Activated gamma-delta T cell treated with Interleukin-2 at 50 U/mL for 16 hours (primary cell): ENCODE measurements around the gene ARHGAP11A.

ENCODE experiments used
- DNase-seq: peaks from one replicate; pipeline ENCODE4 v3.0.0-alpha.2; 2020

Gene ARHGAP11A

GRCh38 chr15:32656496-32656895, 41.2 kb downstream of the ARHGAP11A start:
- DNase-seq, result no peak

DNA sequence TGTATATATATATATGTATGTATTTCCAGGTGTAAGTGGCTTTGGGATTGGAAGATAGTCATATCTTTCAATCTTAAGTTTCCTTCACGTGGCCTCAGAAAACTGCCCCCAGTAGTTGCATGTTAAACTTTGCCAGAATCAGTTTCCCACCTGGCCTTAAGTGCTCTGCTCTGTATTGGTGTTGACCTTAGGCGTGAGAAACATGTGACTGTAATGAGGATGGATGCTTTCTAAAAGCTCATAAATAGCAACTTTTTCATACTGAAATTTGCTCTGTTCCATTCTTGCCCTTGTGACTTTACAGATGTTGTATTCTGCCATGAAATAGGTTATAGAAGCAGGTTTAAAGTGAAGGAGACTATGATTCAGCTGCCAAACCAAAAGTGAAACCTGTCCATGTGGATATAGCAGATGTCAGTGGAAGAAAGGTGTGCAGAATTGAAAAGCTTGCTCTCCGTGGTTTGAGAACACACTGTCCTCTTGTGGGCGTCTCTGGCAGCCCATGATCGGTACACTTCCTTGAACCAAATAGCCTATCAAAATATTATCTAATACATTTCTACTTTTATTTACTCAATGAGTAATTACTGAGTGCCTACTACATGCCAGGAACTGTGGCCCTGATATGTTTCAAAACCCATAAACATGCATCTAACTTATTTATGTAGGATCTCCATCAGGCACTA, 42.0 kb downstream of the ARHGAP11A start:
- DNase-seq, result no peak

DNA sequence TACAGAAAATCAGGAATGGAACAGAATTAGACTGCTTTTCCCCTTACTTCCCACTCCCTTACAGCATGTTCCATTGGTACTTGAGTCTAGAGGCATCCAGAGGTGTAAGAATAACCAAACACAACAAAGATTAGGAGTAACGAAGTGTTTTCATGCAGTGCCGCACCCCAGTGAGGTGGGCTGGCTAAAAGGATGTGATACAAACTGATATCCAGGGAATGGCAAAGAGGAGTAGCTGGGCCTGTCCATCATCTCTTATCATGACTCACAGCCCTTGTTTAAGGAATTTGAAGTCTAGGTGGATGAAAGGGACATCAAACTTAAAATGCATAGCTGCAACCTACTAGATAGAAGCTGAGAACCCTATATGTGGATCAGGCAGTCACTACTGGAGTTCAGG, 42.6 kb downstream of the ARHGAP11A start:
- DNase-seq, result no peak

- no peak for DNase-seq
Observed at GRCh38 chr15:32659340-32660155, 44.2 kb downstream of the ARHGAP11A start.

- DNase-seq, result no peak
Observed at GRCh38 chr15:32663671-32664070, 48.4 kb downstream of the ARHGAP11A start.

DNA sequence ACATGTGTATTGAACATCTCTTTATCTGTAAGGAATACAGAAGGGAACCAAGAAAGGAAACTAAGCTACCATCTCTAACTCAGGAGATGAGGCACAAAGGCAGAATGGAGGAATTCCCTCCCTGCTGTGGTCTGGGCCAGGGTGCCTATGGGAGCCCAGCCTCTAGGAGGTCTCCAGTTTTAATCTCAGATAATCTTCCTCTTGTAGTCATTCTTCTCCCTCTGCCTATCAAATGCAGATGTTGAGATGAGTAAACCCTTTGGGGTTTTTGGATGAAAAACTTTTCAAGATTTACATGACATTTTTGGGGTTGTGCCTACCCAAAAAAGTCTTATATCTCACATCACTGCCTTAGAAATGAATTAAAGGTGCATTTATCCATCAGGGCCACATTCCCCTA, 49.5 kb downstream of the ARHGAP11A start:
- no peak for DNase-seq

DNA sequence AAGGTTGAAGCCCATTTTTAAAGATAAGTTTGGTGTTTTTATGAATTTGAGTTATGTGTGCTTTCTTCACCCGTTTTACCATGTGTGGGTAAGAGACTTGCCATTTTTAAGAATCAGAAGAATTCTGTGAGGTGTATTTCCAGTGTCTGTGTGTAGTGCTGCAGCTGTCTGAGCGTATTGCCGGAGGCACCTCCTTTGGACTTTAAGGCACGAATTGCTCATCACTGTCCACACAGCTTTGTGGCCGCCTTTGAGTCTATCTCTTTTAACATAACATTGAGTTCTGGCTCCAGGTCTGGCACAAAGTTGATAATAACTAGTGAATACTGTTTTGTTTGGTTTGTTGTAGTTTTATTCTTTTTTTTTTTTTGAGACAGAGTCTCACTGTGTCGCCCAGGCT, 52.0 kb downstream of the ARHGAP11A start:
- DNase-seq, result no peak

- DNase-seq, result no peak
Observed at GRCh38 chr15:32668942-32669341, 53.6 kb downstream of the ARHGAP11A start.

DNA sequence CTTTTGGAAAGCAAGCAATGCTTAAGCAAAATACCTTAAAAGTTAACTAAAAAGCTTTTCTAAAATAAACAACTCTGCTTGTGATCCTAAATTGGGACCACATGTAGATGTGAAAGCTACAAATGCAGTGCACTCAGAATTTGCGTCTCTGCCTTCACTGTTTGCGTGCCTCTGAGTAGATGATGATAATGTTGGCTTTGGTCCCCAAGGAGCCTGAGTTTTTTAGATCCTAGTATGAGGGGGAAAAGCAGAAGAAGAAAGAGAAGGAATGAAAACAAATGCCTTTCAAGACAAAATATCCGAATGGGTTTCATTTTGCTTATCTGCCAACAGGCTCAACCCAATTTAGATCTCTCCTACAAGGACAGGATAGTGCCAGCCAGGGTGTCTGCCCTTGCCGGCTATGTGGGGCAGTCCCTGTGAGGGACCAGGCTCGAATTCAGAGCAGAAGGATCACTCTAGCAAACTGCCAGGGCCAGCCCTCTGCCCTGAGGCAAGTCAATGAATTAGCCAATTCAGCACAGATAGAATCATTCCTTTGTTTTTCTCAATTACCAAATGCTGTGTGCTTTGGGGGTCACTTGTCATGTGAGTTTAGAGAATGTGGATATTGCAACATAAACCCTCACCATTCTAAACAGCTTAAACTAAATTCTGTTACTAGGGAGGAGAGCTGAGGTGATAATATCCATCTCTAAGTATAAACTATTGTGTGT, 54.8 kb downstream of the ARHGAP11A start:
- DNase-seq, result no peak

- no peak for DNase-seq
Observed at GRCh38 chr15:32670623-32671022, 55.3 kb downstream of the ARHGAP11A start.

DNA sequence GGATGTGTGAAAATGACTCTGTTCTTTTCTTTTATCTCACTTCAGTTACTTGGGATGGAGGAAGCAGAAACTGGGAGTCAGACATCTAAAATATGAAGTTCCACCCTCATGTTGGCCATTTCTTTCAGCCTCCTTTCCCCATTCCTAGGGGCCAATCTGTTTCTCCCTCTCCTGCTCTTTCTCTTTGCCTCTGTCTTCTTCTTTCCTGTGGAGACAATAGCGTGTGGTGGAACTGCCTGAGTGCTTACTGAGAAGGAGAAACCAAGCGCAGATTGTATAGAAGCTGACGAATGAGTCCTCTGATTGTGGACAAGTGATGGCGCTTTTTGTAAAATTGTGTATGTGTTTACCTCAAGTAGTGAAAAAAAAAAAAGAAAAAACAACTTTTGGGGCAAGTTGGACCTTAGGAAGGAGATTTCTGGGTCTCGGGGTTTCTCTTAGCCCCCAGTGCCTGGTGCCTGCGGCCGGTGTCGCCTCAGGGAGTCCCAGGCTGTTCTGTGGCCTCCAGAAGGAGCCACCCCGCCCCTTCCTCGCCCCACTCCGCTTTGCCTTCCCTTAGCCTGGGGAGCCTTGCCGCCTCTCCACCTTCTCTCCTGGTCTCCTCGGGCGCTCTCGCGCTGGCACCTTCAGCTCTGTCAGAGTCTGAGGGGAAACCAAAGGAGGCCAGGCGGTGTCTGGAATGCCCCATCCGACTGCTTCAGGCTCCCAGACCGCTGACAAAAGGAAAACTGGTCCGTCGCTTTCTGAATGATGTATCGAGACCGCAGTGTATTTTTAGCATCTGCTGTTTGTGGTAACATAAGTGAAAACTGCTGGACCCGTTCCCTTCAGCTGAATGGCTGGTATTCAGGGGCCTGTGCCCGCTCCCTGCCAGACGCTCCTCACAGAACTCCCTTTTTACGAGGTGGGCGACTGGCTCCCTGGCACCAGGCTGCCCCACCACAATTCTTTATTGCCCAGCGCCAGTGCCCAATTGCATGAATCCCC, 56.3 kb downstream of the ARHGAP11A start:
- no peak for DNase-seq

- DNase-seq, result no peak
Observed at GRCh38 chr15:32674681-32675080, 59.4 kb downstream of the ARHGAP11A start.

DNA sequence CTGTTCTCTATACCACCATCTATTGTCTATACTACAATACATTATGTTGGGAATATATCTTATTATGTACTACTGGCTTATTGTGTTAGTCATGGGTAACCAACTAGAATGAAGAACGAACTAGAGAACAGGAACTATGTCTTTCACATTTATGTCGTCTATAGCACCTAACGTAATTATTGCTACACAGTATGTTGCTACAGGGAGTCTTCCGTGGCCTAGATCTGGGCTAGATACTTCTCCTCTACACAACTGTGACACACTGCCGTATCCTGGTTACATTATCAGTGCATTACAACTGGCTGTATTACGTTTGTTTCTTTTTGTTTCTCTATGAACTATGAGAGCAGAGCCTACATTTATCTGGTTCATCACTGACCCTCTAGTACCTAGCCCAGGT, 60.2 kb downstream of the ARHGAP11A start:
- DNase-seq, result no peak

DNA sequence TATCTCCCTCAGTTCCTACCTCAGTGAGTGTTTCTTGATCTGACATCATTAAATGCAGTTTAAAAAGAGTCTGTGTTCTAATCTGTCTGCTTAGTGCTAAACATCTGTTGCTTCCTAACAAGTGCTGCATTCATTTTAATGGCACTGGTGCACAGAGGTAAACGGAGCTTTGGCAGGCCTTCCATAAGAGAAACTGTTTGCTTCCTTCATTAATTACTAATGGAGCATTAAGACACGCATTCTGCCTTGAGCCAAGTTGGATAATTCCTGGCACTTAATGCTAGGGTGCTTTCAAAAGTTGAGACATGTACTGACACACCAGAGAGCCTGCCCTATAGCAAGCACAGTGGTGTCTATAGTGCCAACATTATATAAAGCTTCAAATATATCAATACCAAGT, 60.9 kb downstream of the ARHGAP11A start:
- no peak for DNase-seq

GRCh38 chr15:32677238-32677750, 62.0 kb downstream of the ARHGAP11A start:
- DNase-seq, result no peak

DNA sequence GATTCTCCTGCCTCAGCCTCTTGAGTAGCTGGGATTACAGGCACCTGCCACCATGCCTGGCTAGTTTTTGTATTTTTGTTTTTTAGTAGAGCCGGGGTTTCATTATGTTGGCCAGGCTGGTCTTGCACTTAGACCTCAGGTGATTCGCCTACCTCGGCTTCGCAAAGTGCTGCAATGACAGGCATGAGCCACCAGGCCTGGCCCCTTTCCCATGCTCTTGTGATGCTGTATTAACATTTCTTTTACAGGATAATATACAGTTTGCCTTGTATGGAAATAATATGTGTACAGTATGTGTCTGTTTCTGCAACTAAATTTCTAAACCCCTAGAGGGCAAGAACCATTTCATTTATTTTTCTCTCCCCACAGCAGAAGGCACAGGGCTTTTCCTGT, 64.0 kb downstream of the ARHGAP11A start:
- no peak for DNase-seq

DNA sequence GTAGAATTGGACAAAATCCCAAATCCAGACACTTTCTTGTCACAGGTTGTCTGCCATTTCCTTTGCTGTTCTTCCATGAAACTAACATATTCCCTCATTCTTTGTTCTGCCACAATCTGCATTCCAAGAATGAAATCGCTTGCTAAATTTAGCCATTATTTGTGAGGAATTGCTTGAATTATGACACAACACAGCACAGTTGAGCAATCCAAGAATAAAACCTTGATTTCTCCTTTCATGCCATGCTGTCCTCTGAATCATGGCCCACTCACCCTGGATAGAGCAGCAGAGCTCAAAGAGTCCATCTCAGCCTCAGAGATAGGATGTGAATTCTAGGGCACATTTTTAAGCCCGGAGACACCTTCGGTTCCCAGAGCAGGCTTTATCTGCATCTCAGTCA, 67.3 kb downstream of the ARHGAP11A start:
- DNase-seq, result no peak

DNA sequence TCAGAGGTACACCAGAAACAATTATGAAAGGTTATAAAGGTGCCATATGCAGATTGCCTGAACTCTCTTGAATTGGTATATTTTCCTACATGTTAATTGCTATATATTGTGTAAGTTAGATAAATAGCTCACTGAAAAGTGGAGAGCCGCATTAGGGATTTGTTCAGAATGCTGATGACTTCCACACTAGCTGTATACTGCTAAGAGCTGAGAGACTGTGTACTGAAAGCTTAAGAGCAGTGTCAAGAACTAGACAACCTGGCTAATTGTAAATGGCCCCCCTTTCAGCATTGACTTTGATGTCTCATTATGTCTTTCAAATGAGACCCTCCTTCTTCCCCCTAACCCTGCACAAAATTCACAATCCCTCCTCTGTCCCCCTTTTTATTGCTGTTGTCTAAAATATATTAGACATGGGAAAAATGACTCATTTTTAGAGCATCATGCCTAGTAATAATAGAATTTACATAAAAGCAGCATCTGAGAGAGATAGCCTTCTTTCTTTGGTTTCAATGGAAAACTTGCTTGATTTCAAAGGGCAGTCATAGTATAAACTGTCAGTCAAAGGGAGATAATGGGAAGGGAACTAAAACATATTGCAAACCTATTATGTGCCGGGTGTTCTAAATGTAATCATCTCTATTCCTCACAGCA, 67.8 kb downstream of the ARHGAP11A start:
- no peak for DNase-seq

GRCh38 chr15:32683906-32684584, 68.7 kb downstream of the ARHGAP11A start:
- no peak for DNase-seq

DNA sequence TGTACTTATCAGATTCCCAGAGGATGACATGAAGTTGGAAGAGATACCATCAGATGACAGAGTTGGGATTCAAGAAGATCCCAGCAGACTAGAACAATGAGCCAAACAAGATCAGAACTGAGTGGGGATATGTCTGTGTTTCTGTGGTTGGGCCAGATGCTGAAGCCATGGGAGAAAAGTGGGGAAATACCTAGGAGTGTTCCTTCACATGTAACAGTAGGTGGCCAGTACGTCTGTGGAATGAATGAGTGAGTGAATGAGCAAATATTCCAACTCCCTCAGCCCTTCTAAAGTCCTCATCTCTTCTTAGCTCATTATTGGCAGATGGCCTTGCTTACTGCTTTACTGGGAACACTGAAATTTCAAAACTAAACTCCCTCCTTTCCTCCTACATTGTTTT, 70.3 kb downstream of the ARHGAP11A start:
- no peak for DNase-seq

DNA sequence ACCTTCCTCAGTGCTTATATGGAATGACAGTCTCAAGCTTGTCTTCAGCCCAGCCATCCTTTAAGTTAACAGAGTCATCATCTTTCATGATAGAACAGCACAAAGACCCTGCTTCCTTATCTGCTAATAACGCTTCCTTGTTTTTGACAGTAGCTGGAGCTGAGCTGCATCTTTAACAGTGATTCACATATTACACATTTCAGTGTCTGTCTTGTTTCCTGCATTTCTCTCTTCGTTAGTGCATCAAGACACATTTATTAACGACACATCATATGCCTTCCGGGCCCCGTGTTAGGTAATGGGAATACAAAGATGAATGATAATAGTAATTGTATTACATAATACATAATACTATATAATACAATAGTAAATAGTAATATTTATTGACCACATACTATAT, 72.3 kb downstream of the ARHGAP11A start:
- no peak for DNase-seq
